ENCODE measurements around the gene YWHAG.
"Not testable (repeated sequence)": the region's sequence is repeated elsewhere in the genome, so short reads cannot be mapped to it uniquely, and the experiment has no call there.

Gene YWHAG

DNA sequence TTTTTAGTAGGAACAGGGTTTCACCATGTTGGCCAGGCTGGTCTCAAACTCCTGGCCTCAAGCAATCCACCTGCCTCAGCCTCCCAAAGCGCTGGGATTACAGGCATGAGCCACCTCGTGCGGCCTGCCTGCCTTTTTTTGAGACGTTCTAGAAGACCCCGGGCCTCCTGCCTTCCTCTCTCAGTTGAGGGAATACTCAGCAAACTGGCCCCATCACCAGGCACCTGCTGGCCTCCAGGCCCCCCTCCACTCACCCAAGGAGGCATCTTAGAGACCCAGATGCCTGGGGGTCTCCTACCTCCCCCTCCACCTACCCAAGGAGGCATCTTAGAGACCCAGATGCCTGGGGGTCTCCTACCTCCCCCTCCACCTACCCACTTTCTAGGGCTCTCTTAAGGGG is 65.9 kb downstream of the YWHAG start:
- not testable (repeated sequence) for DNase-seq

DNA sequence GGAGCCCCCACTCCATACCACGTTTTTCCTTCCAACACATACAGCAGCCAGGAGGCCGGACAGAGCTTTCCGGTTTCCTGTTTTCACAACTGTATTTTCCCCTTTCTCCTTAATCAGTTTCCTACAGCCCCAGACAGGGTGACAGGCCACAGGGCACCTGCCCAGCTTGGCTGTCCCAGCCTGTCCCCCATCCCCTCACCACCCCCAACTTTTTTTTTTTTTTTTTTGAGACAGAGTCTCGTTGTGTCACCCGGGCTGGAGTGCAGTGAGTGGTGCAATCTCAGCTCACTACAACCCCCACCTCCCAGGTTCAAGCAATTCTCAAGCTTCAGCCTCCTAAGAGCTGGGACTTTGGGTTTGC is 66.6 kb downstream of the YWHAG start:
- peak; percentile 96 for DNase-seq

DNA sequence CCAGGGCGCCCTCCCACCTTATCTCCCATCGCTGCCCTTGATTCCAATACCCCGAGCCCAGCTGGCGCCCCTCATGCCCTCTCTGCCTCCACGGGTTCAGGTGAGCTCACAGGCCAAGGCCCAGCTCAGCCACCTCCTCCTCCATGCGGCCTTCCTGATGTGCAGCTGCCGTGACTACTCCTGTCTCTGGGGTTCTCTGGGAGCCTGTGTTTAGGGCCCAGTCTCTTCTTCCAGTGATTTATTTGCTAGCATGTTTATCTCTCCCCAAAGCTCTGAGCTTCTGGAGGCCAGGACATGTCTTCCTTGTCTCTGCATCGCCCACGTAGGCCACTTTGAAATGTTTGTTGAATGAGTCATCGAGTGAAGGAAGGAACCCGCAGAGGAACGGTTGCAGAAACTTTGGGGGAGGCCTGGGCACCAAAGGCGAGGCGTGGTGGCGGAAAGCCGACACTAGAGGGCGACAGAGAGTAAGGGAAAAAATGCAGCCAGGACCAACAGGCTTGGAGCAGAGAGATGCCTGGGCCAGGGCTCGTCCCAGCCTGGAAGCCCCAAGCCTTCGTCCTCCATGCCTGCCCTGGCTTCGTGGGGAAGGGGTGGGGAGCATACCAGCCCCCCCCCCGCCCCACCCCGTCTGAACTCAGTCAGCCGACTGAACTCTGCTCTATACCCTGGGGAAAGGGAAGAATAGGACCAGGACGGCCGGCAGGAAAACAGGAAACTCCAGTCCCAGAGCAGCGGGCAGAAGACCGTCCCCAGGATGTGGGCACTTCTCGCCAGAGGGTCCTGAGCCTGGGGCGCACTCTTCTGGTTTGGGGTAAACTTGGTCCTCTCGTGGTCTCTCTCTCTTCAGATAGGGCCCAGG is 67.2 kb downstream of the YWHAG start:
- peak; percentile 92 for DNase-seq

DNA sequence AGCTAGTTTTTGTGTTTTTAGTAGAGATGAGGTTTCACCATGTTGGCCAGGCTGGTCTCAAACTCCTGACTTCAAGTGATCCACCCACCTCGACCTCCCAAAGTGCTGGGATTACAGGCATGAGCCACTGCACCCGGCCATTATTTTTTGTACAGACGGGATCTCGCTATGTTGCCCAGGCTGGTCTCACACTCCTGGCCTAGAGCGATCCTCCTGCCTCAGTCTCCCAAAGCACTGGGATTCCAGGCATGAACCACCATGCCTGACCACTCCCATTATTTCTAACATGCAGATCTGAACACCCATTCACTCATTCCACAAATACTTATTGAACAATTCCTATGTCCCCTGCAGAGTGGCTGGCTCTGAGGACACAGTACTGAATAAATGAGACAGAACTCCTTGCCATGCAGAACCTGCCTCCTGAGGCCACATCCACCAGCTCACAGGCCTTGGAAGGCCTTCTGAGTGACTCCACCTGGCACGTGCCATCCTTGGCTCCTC is 67.9 kb downstream of the YWHAG start:
- DNase-seq = not testable (repeated sequence)

DNA sequence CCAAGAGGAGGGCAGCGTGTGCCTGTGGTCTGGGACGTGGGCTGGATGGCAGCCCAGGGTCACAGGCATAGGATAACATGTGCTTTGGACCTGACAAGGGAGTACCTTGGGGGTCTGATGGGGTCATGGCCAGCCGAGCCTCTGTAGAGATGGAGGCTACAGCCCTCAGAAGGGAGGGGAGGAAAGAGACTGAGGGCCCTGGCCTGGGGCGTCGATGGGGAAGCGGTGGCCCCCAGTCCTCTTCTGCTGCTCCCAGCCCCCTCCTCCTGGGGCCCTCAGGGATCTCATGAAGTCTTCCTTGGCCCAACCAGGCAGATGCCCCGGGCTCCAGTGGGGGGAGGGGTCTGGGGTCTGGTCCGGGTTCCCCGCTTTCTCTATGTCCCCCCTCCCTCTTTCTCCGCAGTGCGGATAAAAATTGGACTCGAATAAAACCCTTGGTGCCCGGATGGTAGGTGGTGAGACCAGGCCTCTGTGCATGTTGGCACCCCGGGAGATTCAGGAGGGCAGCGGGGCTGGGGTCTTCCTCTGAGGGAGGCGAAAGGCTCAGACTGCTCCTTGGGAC is 71.9 kb downstream of the YWHAG start:
- DNase-seq = no peak

DNA sequence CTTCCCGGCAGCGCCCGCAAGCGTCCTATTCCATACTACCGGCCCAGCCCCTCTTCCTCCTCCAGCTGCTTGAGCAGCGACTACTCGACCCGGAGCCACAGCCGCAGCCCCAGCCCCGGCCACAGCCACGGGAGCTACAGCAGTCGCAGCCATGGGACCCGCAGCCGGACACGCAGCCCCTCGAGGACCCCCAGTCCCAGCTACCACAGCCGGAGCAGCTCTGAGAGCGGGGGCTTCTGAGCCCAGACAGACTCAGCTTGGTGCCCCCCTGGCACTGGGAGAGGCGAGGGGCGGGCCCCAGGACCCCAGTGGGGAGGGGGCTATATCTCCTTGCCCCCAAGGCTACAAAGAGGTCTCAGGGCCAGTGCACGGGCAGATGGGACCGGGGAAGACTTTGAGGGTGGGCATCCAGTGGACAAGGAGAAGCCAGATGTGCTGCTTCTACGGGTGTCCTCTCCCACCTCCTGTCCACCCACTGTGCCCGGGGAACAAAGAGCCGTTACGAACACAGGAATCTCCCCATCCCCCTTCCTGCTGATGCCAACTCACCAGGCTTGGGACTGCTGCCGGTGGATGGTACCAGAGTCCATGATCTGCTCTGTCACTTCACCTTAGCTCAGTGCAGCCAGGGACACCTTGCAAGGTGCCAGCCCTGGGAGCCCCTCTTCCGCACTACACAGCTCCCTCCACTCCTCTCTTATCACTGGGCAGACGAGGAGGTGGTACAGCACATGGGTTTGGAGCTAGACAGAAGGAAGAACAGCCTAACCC is 73.0 kb downstream of the YWHAG start:
- no peak for DNase-seq

DNA sequence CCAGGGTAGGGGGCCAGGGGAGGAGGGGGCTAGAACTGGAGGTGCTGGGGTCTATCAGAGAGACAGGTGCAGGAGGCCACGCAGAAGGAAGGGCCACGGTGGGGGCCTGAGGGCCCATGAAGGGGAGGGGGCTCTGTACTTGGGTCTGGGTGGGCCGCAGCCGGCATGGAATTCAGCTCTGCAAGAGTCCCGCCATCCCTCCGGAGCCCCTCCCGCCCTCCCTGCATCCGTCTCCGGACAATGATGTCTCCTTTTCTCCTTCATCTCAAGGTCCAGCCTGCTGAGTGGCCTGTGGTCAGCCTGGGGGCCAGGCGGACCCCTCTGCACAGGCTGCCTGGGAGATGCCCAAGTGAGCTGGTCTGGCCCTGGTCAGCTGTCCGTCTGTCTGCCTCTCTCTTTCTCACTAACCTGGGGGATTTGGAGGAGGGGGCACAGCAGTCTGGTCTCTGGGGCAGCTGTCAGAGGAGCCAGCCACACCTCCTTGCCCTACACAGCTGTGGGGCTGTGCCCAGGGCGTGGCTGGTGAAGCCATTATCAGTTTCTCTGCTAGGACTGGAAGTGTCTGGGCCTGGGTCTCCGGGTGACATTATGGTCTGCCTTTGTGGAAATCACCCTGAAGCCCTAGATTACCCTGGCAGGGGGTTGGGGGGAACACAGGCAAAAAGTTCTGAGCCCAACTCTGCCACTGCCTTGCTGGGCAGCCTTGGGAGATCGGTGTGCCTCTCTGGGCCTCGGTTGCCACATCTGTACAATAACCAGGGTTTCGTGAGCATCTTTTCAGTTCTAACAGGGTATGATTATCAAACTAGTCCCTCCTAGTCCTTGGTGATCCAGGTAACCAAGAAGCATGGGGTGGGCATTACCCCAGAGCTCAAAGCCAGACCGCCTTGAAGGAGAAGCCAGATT is 75.3 kb downstream of the YWHAG start:
- no peak for DNase-seq

DNA sequence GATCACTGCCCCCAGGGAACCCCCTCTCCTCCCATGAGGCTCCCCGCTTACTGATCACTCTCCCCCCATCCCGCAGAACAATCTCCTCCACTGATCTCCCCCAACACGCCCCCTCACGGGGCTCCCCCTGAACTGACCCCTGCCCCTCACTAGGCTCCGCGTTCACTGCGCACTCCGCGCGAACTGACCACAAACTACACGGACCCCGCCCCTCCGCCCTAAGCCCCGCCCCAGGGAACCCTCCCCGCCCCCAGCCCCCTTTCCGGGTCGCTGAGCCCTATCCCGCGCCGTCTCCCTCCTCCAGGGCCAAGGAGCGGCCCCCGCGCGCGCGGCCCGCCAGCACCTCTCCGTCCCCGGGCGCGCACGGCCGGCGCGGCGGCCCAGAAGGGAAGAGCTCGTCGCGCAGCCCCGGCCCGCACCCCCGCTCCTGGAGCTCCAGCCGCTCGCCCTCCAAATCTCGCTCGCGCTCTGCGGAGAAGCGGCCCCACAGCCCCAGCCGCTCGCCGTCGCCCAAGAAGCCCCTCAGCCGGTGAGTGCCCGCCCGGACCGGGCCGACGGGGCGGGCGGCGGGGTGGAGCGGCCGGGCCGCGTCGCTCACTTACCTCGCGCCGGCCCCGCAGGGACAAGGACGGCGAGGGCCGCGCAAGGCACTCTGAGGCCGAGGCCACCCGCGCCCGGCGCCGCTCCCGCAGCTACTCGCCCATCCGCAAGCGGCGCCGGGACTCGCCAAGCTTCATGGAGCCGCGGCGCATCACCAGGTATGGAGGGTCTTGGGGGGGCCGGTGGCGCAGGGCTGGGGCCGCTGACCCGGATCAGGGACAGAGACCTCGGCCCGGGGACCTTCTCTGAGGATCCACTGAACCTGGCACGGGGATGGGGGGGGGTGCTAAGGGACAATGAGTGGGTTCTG is 76.2 kb downstream of the YWHAG start:
- DNase-seq = no peak

DNA sequence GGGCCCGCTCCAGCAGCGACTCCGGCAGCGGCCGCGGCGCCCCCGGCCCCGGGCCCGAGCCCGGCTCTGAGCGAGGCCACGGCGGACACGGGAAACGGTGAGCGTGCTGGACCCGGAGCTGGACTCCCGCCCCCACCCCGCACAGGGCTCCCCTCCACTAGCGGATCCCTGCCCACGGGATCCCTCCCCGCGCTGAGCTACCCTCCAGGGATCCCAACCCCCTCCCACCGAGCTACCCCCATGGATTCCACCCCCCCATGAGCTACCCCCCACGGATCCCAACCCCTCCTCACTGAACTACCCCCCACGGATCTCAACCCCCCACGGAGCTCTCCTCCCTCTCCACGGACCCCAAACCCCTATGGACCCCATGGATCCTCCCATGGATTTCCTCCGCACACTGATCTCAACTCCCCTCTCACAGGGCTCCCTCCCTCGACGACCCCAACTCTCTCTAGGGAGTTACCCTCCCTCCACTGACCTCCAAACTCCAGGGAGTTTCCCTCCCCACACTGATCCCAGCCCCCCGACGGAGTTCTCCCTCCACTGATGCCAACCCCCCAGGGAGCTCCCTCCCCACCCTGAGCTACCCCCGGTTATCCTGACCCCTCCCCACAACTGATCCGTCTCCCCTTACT is 77.0 kb downstream of the YWHAG start:
- DNase-seq = no peak

DNA sequence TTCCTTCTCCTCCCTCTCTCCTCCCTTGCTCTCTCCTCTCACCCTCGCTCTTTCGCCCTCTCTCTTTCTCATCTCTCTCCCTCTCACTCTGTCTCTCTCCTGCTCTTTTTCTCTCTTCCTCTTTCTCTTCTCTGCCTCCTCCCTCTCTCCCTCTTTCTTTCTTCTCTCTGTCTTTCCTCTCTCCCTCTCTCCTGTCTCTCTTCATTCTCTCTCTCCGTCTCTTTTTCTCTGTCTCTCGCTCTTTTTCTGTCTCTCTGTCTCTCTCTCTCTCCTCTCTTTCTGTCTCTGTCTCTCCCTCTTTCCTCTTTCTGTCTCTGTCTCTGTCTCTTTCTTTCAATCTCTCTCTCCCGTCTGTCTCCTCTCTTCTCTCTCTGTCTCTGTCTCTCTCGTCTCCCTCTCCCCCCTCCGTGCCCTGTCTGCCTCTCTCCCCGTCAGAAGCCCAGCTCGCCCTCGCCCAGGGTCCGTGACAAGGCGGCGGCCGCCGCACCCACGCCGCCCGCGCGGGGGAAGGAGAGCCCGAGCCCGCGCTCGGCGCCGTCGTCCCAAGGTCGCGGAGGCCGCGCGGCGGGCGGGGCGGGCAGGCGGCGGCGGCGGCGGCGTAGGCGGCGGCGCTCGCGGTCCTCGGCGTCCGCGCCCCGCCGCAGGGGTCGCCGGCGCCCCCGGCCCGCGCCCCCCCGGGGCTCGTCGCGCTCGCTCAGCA is 77.6 kb downstream of the YWHAG start:
- no peak for DNase-seq

DNA sequence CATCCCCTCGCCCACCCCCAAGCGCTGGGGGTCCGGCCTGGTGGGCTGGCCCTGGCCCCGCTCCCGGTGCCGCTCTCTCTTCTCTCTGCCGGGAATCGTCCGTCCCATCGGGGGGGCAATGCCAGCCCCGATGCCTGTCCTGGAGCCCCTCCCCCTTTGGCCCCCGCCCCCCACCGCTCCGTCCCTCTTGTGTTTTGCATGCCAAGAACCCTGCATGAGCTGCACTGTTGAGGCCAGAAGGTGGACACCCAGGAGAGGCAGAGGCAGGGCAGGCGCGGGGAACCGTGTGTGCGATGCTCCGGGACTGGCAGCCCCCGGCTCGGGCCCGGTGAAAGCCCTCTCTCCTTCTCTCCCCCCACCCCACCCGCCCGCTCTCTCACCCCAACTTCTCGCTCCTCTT is 78.4 kb downstream of the YWHAG start:
- no peak for DNase-seq

DNA sequence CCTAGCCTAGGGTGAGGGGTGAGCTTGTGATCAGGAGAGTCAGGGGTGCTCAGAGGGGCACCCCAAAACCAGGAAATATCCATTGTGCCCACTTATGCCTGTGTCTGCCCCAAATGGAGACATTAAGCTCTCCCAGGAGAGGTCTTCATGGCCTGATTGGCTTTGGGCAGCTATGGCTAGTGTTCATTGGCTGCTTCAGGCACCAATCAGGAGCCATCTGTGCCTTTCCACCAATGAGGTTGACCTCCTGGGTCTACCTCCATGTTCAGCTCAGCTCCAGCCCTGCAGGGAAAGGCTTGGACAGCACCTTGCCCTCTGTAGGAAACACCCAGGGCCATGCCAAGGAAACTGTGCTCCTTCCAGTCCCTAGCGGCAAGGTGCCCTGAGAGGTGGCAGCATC is 80.3 kb downstream of the YWHAG start:
- no peak for DNase-seq

Data from GF-D8 (cell line).